Activated T-cell treated with anti-CD3 and anti-CD28 coated beads for 4 hours (primary cell): ENCODE data around the gene ASPA.

Source experiments
- DNase-seq: peaks from one replicate; pipeline ENCODE4 v3.0.0-alpha.2; 2020

ASPA gene

DNA sequence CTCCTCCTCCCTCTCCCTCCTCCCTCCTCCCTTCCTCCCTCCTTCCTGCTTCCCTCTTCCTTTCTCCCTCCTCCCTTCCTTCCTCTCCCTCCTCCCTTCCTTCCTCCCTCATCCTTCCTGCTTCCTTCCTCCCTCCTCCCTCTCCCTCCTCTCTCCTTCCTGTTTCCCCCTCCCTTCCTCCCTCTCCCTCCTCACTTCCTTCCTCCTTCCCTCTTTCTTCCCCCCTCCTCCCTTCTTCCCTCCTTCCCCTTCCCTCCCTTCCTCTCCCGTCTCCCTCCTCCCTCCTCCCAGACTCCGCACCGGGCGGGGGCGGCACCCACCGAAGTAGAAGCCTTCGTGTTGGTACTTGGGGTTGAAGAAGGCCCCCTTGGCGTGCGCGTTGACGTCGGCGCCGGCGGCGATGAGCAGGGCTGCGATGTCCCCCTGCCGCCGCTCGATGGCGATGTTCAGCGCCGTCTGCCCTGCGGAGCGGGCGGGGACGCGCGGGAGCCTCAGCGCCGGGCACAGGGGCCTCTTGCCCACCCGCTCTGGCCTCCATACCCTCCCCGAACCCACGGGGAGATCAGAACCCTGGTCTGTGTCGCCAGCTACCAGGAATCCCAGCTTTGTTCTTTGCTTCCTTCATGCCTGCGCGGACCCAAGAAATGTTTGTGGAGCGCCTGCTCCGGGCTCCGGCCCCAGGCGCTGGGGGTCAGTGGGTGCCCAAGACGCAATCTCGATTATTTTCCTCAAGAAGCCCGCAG is 59.6 kb downstream of the ASPA start:
- peak; percentile 28 for DNase-seq

DNA sequence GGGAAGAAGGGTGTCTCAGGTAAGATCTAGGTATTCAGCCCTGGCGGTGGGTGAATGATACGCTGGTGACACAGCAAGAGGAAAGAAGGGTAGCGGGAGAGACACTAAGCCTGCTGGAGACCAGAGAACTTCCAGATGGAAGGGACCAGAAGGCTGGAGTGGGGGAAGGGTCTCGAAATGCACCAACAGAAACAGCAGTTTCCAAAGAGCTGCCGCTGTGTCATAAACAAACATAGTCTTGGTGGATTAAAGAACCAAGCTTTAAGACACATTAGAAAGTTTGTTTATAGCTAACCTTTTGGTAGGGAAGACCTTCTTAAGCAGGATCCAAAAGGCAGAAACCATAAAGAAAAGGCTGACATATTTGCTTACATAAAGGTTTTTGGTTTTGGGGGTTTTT is 60.9 kb downstream of the ASPA start:
- DNase-seq: no peak

DNA sequence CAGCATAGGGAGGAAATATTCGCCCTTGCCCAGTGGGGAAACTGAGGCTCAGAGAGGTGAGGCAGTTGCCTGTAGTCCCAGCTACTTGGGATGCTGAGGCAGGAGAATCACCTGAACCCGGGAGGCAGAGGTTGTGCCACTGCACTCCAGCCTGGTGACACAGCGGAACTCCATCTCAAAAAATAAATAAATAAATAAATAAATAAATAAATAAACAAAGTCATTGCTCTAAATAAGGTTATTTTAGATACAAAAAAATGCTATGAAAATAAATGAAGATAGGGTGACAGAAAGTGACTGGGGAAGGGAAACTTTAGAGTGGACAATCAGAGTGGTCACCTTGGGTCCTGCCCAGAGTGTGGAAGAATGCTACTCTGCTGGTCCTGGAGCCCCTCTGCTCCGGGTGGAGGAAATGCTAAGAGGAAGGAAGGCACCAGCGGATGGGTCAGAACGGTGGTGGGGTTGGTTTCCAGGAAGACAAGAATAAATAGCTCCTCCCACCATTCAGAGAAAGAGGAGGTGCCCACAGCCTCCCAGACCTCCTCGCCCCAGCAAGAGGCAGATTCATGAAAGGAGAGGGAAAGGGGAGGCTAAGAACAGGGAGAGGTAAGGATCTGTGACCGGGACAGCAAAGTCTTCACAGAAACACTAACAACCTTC is 64.2 kb downstream of the ASPA start:
- DNase-seq: no peak

DNA sequence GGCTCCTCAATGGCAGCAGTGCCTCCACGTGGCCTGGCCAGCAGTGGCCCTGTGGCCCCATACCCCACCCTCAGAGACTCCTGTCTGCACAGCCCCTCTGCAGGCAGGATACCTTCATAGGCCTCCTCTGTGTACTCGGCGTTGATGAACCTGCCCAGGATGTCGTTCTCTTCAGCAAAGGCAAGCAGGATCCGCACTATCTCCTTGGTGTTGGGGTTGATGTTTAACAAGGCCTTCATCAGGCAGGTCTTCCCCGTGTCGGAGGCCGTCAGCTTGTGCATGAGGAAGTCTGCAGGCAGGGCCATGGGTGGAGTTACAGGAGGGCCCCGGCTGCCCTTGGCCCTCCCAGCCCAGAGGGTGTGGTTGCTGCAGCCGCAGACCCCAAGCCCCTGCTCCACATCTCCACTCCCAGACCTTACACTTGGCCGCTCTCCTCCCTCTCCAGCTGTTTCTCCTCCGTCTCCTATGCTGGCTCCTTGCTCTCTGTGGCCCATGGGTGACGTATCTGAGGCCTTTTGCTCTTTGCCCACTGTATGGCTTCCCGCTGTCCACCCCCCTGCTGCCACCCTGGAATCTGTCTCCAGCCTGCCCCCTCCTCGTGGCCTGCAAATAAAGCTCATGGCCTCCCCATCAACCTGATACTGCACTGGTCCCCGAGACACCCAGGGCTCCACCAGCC is 66.8 kb downstream of the ASPA start:
- no peak for DNase-seq

DNA sequence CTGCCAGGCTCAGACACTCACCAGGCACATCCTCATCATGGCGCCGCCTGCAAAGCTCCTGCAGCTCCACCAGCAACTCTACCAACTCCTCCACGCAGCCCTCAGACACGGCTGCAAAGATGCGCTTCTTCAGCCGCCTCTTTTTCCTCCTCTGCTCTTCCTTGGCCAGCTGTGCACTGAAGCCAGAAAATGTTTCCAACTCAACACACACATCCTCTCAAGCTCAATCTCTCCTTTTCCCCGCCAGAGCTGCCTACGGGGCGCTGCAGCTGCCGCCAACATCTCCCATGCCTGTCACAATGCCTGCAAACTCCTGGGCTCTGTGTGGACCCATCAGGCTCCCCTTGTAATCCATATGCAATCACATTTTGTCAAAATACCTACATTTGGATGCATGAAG is 67.7 kb downstream of the ASPA start:
- no peak for DNase-seq

DNA sequence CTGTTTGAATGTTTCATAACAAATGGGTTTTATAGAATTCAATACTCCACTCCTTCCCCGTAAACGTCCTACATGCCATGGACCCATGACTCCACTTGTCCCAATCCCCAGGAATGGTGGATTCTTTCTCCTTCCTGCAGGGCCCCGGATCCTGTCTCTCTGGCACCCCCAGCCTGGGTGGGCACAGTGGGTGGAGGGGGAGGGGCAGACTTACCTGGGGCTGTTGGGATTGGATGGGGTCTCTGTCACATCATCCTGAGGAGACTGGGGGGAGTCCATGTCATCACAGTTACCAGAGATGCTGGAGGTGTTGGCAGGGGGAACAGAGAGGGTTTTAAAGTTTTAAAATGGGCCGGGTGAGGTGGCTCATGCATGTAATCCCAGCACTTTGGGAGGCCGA is 68.6 kb downstream of the ASPA start:
- DNase-seq: no peak

DNA sequence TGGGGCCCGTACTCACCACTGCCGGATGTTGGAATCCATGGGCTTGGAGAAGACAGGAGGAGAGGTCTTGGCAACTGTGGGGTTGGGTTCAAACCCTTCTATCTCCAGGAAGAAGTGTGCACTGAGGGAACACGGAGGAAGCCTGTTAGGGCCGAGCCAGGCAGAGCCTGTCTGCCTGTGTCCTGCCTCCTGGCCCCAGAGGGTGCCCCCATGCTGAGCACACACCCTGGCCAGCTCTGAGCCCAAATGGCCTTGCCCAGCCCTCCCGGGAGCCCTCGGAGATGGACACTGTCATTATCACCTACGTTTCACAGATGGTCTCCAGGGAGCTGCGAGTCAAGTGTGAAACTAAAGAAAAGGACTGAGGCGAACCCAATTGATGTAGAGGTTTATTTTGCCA is 69.4 kb downstream of the ASPA start:
- DNase-seq: no peak

DNA sequence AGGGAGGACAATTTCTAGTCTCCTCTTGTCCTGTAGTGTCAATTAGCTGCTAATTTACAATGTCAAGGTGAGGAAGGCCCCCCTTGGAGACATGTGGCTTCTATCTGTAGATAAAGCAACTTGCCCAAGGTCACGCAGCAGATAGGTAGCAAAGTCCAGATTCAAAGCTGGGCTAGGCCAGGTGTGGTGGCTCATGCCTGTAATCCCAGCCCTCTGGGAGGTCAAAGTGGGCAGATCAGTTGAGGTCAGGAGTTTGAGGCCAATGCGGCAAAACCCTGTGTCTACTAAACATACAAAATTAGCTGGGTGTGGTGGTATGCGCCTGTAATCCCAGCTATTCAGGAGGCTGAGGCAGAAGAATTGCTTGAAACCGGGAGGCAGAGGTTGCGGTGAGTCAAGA is 70.7 kb downstream of the ASPA start:
- DNase-seq: no peak

DNA sequence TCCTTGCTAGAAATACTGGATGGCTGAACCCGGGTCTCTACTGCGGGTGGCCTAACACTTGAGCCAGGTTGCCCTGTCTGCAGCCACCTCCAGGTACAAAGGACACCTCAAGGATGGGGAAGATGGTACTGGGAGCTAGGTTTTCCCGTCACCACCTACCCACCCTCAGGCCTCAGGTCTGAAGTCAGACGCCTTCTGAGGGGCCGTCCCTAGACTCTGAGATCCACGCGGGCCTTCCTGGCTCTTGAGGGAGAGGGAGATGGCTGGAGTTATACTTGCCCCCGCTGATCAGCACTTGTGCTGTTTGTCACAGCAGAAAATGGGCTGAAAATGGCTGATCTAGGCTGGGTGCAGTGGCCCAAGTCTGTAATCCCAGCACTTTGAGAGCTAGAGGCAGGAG is 71.2 kb downstream of the ASPA start:
- no peak for DNase-seq

DNA sequence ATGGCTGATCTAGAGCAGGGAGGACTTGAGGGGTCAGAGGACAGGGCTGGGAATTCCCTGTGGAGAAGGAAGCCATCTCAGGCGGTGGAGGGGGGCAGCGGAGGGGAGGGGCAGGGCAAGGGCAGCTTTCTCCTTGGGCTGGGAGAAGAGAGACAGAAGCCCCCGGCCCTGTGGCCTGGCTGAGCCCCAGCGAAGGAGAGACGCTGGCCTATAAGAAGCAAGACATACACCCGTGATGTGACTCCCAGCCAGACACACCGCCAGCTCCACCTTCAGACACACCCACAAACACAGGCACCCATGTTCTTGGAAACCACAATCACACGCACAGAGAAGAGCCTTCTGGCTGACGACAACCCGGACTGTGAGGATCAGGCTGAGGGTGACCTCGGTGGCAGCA is 71.8 kb downstream of the ASPA start:
- DNase-seq: no peak

DNA sequence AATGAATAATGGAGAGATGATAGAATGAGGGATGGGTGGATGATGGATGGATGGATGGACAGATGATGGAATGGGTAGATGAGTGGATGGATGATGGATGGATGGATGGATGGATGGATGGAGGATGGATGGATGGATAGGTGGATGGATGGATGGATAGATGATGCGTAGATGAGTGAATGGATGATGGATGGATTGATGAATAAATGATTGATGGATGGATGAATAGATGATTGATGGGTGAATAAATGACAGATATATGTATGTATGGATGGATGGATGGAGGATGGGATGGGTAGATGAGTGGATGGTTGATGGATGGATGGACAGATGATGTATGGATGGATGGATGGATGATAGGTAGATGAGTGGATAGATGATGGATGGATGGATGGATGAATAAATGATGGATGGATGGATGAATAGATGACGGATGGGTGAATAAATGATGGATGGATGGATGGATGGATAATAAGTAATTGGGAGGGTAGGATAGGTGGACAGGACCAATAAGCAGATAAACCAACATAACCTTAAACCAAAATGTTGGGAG is 73.9 kb downstream of the ASPA start:
- DNase-seq: no peak

DNA sequence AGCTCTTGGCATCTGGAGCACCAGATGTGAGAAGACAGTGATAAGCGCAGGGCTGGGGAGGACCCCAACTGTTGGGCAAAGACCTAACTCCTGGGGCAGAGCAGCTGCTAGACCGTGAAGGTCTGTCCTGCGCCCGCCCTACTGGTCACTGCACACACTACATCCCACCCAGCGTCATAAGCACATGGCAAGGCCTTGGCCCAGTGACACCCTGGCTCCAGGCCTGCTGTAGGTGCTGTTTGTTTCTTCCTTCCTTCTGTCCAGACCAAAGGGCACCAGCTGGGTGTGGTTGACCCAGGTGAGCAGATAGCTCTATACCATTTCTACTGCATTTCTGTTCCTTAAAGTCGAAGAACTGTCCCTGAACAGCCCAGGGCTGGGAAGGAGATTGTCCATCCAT is 75.4 kb downstream of the ASPA start:
- DNase-seq: no peak

DNA sequence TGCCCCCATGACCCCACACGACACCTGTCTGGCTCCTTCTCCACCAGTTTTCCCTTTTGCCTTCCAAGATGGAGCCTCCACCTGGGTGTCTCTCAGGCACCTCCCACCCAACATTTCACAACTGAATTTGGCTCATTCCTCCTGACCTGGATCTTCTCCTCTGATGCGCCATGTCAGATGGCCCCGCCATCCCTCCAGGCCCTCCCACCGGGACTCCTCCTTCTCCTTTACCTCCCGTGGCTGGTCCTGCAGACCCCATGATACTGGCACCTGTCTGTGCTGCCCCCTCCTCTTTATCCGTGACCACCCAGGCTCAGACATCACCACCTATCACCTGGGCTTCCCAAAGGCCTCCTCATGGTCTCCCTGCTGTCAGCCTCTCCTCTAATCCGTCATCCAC is 77.1 kb downstream of the ASPA start:
- no peak for DNase-seq
